Omental fat pad (tissue), 4 donors: ENCODE results near the gene DUS2. TPM values are rescaled to one million over a fixed set of nuclear protein-coding genes. Genes with fewer than 3 reads are reported as not detected.
"Not testable (repeated sequence)": the region's sequence is repeated elsewhere in the genome, so short reads cannot be mapped to it uniquely, and the experiment has no call there.

ENCODE experiments used
- ATAC-seq: fragments of 150-250 bp; one replicate; pipeline ENCODE4 v1.9.1; 2016; ENCODE audit warnings: mild to moderate bottlenecking, moderate library complexity; ENCODE audit not compliant: low FRiP score
- DNase-seq: peaks from one replicate; pipeline ENCODE4 v3.0.0-alpha.2; 2019; ENCODE audit warnings: low spot score
- CTCF ChIP-seq, 3 donors: fragments of 450-650 bp; IDR thresholded peaks; one replicate each; pipeline ENCODE4 v1.5.1; 2016 to 2017; ENCODE audit warnings: antibody characterized with exemption in 3 of 3, mild to moderate bottlenecking in 3 of 3, moderate library complexity in 2 of 3
- total RNA-seq, 4 donors: library from RNA; depleted of rRNA; stranded (reverse); fragments of >200 nt; gene quantifications; one replicate each; pipeline ENCODE4 v1.1.0, GENCODE V29; 2016

Gene DUS2
- total RNA-seq, 4 donors from 2014 or later = 6.7 to 17.9 (median 10.2) TPM

GRCh38 chr16:67992661-67993206 lies 30.4 kb upstream of the DUS2 start:
- ATAC-seq = peak; percentile 14
- TF ChIP-seq CTCF (IDR thresholded peaks at IDR 0.05) = no peak
- no peak for DNase-seq

GRCh38 chr16:67993207-67994039 lies 29.7 kb upstream of the DUS2 start:
- DNase-seq (peak; percentile 57), ATAC-seq (peak; percentile 89)
- TF ChIP-seq CTCF (IDR thresholded peaks at IDR 0.05) = peak in 2 of 3 donors; percentile 88 to 98

GRCh38 chr16:67994040-67994408 lies 29.1 kb upstream of the DUS2 start:
- not testable (repeated sequence) for ATAC-seq, DNase-seq

GRCh38 chr16:67995423-67995822 lies 27.7 kb upstream of the DUS2 start:
- no peak for TF ChIP-seq CTCF (IDR thresholded peaks at IDR 0.05)
- ATAC-seq = no peak
- no peak for DNase-seq

- TF ChIP-seq CTCF (IDR thresholded peaks at IDR 0.05) = no peak
- ATAC-seq (no peak), DNase-seq (no peak)
These were observed 26.4 kb upstream of the DUS2 start for GRCh38 chr16:67996666-67997065.

- ATAC-seq, DNase-seq: not testable (repeated sequence)
These were observed 24.8 kb upstream of the DUS2 start for GRCh38 chr16:67998231-67998778.

- not testable (repeated sequence) for DNase-seq, ATAC-seq
These were observed 24.1 kb upstream of the DUS2 start, which contains the start of gene DPEP2 for GRCh38 chr16:67998779-67999688. DPEP2 (minus strand) TSS chr16:67999484; CDS start chr16:67993212, 6,272 bp downstream.

GRCh38 chr16:67999985-68000384 lies 23.1 kb upstream of the DUS2 start:
- ATAC-seq = no peak
- DNase-seq = no peak
- TF ChIP-seq CTCF (IDR thresholded peaks at IDR 0.05) = no peak
